Subcutaneous adipose tissue (tissue), 4 donors: ENCODE data around the gene PLAC9. TPM values are rescaled to one million over a fixed set of nuclear protein-coding genes. Genes with fewer than 3 reads are reported as not detected.

Experiments used
- CTCF ChIP-seq: fragments of 450-650 bp; IDR thresholded peaks from one replicate; pipeline ENCODE4 v1.5.1; 2016; ENCODE audit warnings: low read depth, mild to moderate bottlenecking, control low read depth, antibody characterized with exemption, moderate library complexity
- total RNA-seq, 4 donors: library from RNA; depleted of rRNA; stranded (reverse); fragments of >200 nt; gene quantifications; one replicate each; pipeline ENCODE4 v1.1.0, GENCODE V29; 2016

PLAC9 gene
- total RNA-seq, 4 donors from 2014 or later, result 27.0 to 62.8 (median 49.9) TPM

- TF ChIP-seq CTCF, result no peak
These were observed 38.7 kb downstream of the PLAC9 start for GRCh38 chr10:80171248-80171660.

- no peak for TF ChIP-seq CTCF
These were observed 40.4 kb downstream of the PLAC9 start for GRCh38 chr10:80172896-80173295.

- TF ChIP-seq CTCF, result no peak
These were observed 40.9 kb downstream of the PLAC9 start for GRCh38 chr10:80173466-80173865.

GRCh38 chr10:80174641-80175395 is 42.3 kb downstream of the PLAC9 start:
- no peak for TF ChIP-seq CTCF

GRCh38 chr10:80176526-80176925 is 44.0 kb downstream of the PLAC9 start:
- TF ChIP-seq CTCF, result no peak

GRCh38 chr10:80177781-80178636 is 45.5 kb downstream of the PLAC9 start:
- TF ChIP-seq CTCF, result no peak

GRCh38 chr10:80182986-80183385 is 50.5 kb downstream of the PLAC9 start:
- TF ChIP-seq CTCF, result no peak
